PC-3 (cell line): ENCODE data around the gene CCDC86. TPM values are rescaled to one million over a fixed set of nuclear protein-coding genes. Genes with fewer than 3 reads are reported as not detected.

Experiments
- ATAC-seq: fragments of 200-7000 bp; cut with Tn5 transposase; 2 replicates; pipeline ENCODE4 v1.9.1; 2020; ENCODE audit warnings: mild to moderate bottlenecking, moderate library complexity
- BruUV-seq: library from RNA; stranded (reverse); fragments of 400-500 nt; replicated peaks from 2 replicates; lab custom pipeline; 2021; lab: Mats Ljungman, UMichigan
- CTCF ChIA-PET: fragments of 300-600 bp; sonication (Branson Sonifier 250); formaldehyde crosslinking; loops from one replicate; lab custom pipeline; 2022; ENCODE audit warnings: antibody characterized with exemption; lab: Charles Lee
- POLR2A ChIA-PET: fragments of 300-600 bp; sonication (Branson Sonifier 250); formaldehyde crosslinking; loops from one replicate; lab custom pipeline; 2022; ENCODE audit warnings: antibody characterized with exemption; ENCODE audit not compliant: unreplicated experiment; lab: Charles Lee
- DNase-seq: peaks from one replicate; pipeline ENCODE4 v3.0.0-alpha.2; 2015
- H2AFZ ChIP-seq: fragments of 300-600 bp; sonication (generic); 2 replicates; pipeline ENCODE4 v1.6.0; 2016; ENCODE audit warnings: antibody characterized with exemption, low read length
- H3F3A ChIP-seq: fragments of 300-600 bp; sonication (generic); one replicate; pipeline ENCODE4 v1.6.0; 2017; ENCODE audit warnings: antibody characterized with exemption, low read length, control low read depth, mild to moderate bottlenecking; ENCODE audit not compliant: unreplicated experiment
- H3K27ac ChIP-seq: fragments of 300-600 bp; sonication (generic); 2 replicates; pipeline ENCODE4 v1.5.1; 2016; ENCODE audit warnings: mild to moderate bottlenecking, low read length
- H3K27me3 ChIP-seq: fragments of 300-600 bp; sonication (generic); 2 replicates; pipeline ENCODE4 v1.6.1; 2016; ENCODE audit warnings: low read length, mixed read lengths
- H3K36me3 ChIP-seq: fragments of 300-600 bp; sonication (generic); 2 replicates; pipeline ENCODE4 v1.6.1; 2016; ENCODE audit warnings: low read depth, mixed run types, low read length, mixed read lengths
- H3K4me1 ChIP-seq: fragments of 300-600 bp; sonication (generic); 2 replicates; pipeline ENCODE4 v1.5.1; 2016; ENCODE audit warnings: low read length; ENCODE audit not compliant: insufficient read depth
- H3K4me2 ChIP-seq: fragments of 300-600 bp; sonication (generic); 2 replicates; pipeline ENCODE4 v1.6.0; 2016; ENCODE audit warnings: low read length
- H3K4me3 ChIP-seq: fragments of 300-600 bp; sonication (generic); 2 replicates; pipeline ENCODE4 v1.5.1; 2016; ENCODE audit warnings: mild to moderate bottlenecking, low read length, mixed read lengths
- H3K79me2 ChIP-seq: fragments of 300-600 bp; sonication (generic); 2 replicates; pipeline ENCODE4 v1.6.1; 2017; ENCODE audit warnings: low read length, mixed read lengths
- H3K9ac ChIP-seq: fragments of 300-600 bp; sonication (generic); 2 replicates; pipeline ENCODE4 v1.6.0; 2016; ENCODE audit warnings: mild to moderate bottlenecking, low read length
- H3K9me2 ChIP-seq: fragments of 300-600 bp; sonication (generic); replicated peaks from 2 replicates; pipeline ENCODE4 v1.6.1; 2016; ENCODE audit warnings: mixed run types, low read length, mixed read lengths
- H3K9me3 ChIP-seq: fragments of 300-600 bp; sonication (generic); 2 replicates; pipeline ENCODE4 v1.6.1; 2016; ENCODE audit warnings: low read length, mixed read lengths
- H4K20me1 ChIP-seq: fragments of 300-600 bp; sonication (generic); 2 replicates; pipeline ENCODE4 v1.6.1; 2016; ENCODE audit warnings: low read length, mixed read lengths
- EZH2 ChIP-seq: fragments of 300-600 bp; sonication (generic); IDR thresholded peaks from one replicate; pipeline ENCODE4 v1.6.1; 2017; ENCODE audit warnings: antibody characterized with exemption, mild to moderate bottlenecking, low read length; ENCODE audit not compliant: unreplicated experiment
- EZH2phosphoT487 ChIP-seq: fragments of 300-600 bp; sonication (generic); IDR thresholded peaks from 2 replicates; pipeline ENCODE4 v1.6.1; 2018; ENCODE audit warnings: mild to moderate bottlenecking, antibody characterized with exemption, low read length, borderline replicate concordance
- intact Hi-C: fragments of 100-400 bp; cut with micrococcal nuclease; formaldehyde crosslinking; loops from 2 replicates; pipeline ENCODE4 v1.9.0; 2023
- total RNA-seq: library from RNA; depleted of rRNA; stranded (reverse); fragments of >200 nt; gene quantifications from 2 replicates; pipeline ENCODE4 v1.2.3, GENCODE V29; 2014
- TF ChIP-seq, protein P1 (sequence below): fragments of 300-600 bp; sonication (generic); conservative IDR thresholded peaks from 2 replicates; pipeline ENCODE4 v1.5.1; 2017; ENCODE audit warnings: antibody characterized with exemption, low read depth, mild to moderate bottlenecking, low read length

CCDC86 gene
- total RNA-seq, 1 experiment from 2014 or later: 67.9 TPM

DNA sequence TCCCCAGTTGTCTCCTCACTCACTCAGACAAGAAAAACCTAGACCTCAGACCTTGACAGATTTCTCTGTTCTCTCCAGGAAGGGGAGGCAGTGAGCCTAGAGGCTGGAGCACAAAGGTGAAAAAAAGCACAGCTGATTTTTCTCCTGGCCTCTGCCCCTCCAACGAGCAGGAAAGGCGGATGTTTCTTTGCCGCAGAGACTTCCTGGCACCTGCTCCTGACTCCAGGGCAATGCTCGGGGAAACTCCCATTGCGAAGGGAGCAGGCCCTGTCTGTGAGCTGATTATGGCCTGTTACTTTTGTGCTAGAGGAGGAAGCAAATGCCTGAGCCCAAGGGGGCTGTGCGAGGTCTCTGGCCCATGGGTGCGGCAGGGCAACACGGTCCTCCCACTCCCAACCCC, 31.3 kb upstream of the CCDC86 start:
- BruUV-seq: no TSS peak
- Histone ChIP-seq H3F3A (no peaks in the 10 kb centered on the region), H3K4me3 (no peak overlapping the region), H3K9me3 (no peaks in the 10 kb centered on the region), H3K79me2 (no peaks in the 10 kb centered on the region), H3K27me3 (peaks cover 1% of the 10 kb centered on the region; the same call in 1 of the 2 replicates), H3K9me2 (no peaks in the 10 kb centered on the region), H2AFZ (no peak overlapping the region), H3K4me2 (no peak overlapping the region), H3K9ac (no peak overlapping the region), H3K27ac (no peak overlapping the region), H3K4me1 (no peaks in the 10 kb centered on the region), H4K20me1 (no peaks in the 10 kb centered on the region), H3K36me3 (no peaks in the 10 kb centered on the region)
- ATAC-seq (no peak), DNase-seq (no peak)
- no peak for TF ChIP-seq EZH2
- TF ChIP-seq, protein P1, sequence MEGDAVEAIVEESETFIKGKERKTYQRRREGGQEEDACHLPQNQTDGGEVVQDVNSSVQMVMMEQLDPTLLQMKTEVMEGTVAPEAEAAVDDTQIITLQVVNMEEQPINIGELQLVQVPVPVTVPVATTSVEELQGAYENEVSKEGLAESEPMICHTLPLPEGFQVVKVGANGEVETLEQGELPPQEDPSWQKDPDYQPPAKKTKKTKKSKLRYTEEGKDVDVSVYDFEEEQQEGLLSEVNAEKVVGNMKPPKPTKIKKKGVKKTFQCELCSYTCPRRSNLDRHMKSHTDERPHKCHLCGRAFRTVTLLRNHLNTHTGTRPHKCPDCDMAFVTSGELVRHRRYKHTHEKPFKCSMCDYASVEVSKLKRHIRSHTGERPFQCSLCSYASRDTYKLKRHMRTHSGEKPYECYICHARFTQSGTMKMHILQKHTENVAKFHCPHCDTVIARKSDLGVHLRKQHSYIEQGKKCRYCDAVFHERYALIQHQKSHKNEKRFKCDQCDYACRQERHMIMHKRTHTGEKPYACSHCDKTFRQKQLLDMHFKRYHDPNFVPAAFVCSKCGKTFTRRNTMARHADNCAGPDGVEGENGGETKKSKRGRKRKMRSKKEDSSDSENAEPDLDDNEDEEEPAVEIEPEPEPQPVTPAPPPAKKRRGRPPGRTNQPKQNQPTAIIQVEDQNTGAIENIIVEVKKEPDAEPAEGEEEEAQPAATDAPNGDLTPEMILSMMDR: no peak
- TF ChIP-seq EZH2phosphoT487: no peak
- ChIA-PET POLR2A (no interaction called here), CTCF (no interaction called here)
- intact Hi-C loops: no loop called here

DNA sequence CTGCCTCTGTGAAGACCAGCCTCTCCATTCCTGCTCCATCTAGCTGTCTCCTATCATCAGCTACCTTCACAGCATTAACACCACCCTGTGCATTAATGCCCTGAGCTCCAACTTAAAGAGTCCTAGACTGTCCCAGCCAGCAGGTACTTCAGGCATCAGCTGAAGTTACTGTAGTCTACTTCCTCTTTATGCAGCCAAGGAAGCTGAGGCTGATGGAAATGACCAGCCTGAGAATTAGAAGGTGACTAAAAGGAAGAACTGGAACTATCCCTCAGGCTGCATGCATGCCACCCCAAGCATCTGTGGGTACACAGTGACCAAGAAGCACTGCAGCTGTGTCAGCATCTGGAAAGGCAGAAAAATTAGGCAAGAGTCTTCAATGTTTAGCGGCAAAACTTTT, 28.6 kb upstream of the CCDC86 start:
- ChIA-PET POLR2A (no interaction called here), CTCF (interaction anchor here (0.5 kb wide), 1 partner anchor 34 kb away, joined by 4 read pairs; no protein-coding TSS in a partner anchor)
- H4K20me1 ChIP-seq: no peaks in the 10 kb centered on the region
- BruUV-seq: no TSS peak
- no peak overlapping the region for H3K4me2 ChIP-seq
- peaks cover 9% of the 10 kb centered on the region for H3K9me3 ChIP-seq
- H3K9me2 ChIP-seq: no peaks in the 10 kb centered on the region
- TF ChIP-seq EZH2: no peak
- H3K4me3 ChIP-seq: no peak overlapping the region
- no peaks in the 10 kb centered on the region for H3K27me3 ChIP-seq
- DNase-seq (no peak), ATAC-seq (no peak)
- H3K9ac ChIP-seq: no peak overlapping the region
- no peaks in the 10 kb centered on the region for H3K4me1 ChIP-seq
- intact Hi-C loops: no loop called here
- no peak overlapping the region for H2AFZ ChIP-seq
- no peaks in the 10 kb centered on the region for H3F3A ChIP-seq
- H3K79me2 ChIP-seq: no peaks in the 10 kb centered on the region
- H3K36me3 ChIP-seq: no peaks in the 10 kb centered on the region
- H3K27ac ChIP-seq: no peak overlapping the region

DNA sequence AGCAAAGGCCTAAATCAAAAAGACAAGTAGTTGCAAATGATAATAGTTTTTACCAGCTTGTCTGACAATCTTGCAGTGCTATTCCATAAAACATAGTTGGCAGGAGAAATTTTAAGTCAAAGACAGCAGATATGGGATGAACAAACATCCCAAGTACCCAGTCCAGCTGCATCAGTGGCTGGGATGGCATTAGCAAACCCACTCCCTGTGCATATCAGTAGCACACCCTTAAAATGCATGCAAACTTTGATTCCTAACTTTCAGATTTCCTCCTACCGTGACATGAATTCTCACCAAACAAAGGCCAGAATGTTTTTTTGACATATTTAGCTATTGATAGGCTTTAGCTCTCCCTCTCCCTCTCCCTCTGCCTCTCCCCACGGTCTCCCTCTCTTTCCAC, 27.8 kb upstream of the CCDC86 start:
- H3K27ac ChIP-seq: no peak overlapping the region
- no peak for DNase-seq
- H3K9me2 ChIP-seq: no peaks in the 10 kb centered on the region
- no peaks in the 10 kb centered on the region for H3K79me2 ChIP-seq
- no peaks in the 10 kb centered on the region for H4K20me1 ChIP-seq
- TF ChIP-seq EZH2: no peak
- TF ChIP-seq, protein P1: no peak
- no peak for TF ChIP-seq EZH2phosphoT487
- no peaks in the 10 kb centered on the region for H3F3A ChIP-seq
- ChIA-PET CTCF (interaction anchor here (0.5 kb wide), 1 partner anchor 33 kb away, joined by 4 read pairs; no protein-coding TSS in a partner anchor), POLR2A (no interaction called here)
- H3K4me1 ChIP-seq: no peaks in the 10 kb centered on the region
- no peak overlapping the region for H3K9ac ChIP-seq
- intact Hi-C loops: no loop called here
- no peak overlapping the region for H2AFZ ChIP-seq
- no peaks in the 10 kb centered on the region for H3K36me3 ChIP-seq
- ATAC-seq: no peak
- H3K27me3 ChIP-seq: no peaks in the 10 kb centered on the region
- H3K4me2 ChIP-seq: no peak overlapping the region
- peaks cover 9% of the 10 kb centered on the region for H3K9me3 ChIP-seq
- no TSS peak for BruUV-seq
- H3K4me3 ChIP-seq: no peak overlapping the region
